Endothelial cell of umbilical vein (primary cell): ENCODE measurements around the gene ASPSCR1. TPM values are rescaled to one million over a fixed set of nuclear protein-coding genes. Genes with fewer than 3 reads are reported as not detected.

Experiments
- BruUV-seq: library from RNA; stranded (reverse); fragments of 400-500 nt; replicated peaks from 2 replicates; lab custom pipeline; 2021; lab: Mats Ljungman, UMichigan
- CTCF ChIA-PET: fragments of 300-600, 350-600 bp; sonication (Branson Sonifier 250); formaldehyde crosslinking; loops from one replicate; lab custom pipeline; 2021; ENCODE audit warnings: antibody characterized with exemption, inconsistent platforms; lab: Charles Lee
- POLR2A ChIA-PET: fragments of 300-600, 350-600 bp; sonication (Branson Sonifier 250); formaldehyde crosslinking; loops from one replicate; lab custom pipeline; 2021; ENCODE audit warnings: antibody characterized with exemption, inconsistent platforms; lab: Charles Lee
- DNase-seq: peaks from one replicate; pipeline ENCODE4 v3.0.0-alpha.2; 2011; ENCODE audit warnings: low read depth, low spot score
- FAIRE-seq: peaks from 2 replicates; lab custom pipeline; 2011; peaks lifted over from hg19 to GRCh38; lab: Jason Lieb, UNC
- H2AFZ ChIP-seq: 2 replicates; pipeline ENCODE4 v1.6.0; 2012; ENCODE audit warnings: low read depth, low read length, control low read depth, inconsistent platforms
- H3K27ac ChIP-seq: 2 replicates; pipeline ENCODE4 v1.5.1; 2011; ENCODE audit warnings: low read depth, mild to moderate bottlenecking, control low read depth, low read length, moderate library complexity; ENCODE audit not compliant: insufficient read depth
- H3K27me3 ChIP-seq, 2 experiments: 2 replicates each; pipeline versions ENCODE4 v1.6.0 to v1.6.1; 2011; ENCODE audit warnings: low read length in 2 of 2, mixed read lengths in 1 of 2; ENCODE audit not compliant: control insufficient read depth in 2 of 2, insufficient read depth in 2 of 2
- H3K36me3 ChIP-seq, 2 experiments: 2 replicates in 1 of 2; 3 replicates in 1 of 2; pipeline ENCODE4 v1.5.1; 2011; ENCODE audit warnings: low read length in 2 of 2, mild to moderate bottlenecking in 1 of 2, moderate library complexity in 1 of 2; ENCODE audit not compliant: control insufficient read depth in 2 of 2, insufficient read depth in 2 of 2; ENCODE audit errors: extremely low read depth in 1 of 2
- H3K4me1 ChIP-seq: 3 replicates; pipeline ENCODE4 v1.5.1; 2011; ENCODE audit warnings: mild to moderate bottlenecking, low read length; ENCODE audit not compliant: control insufficient read depth, insufficient read depth; ENCODE audit errors: extremely low read depth
- H3K4me2 ChIP-seq: 2 replicates; pipeline ENCODE4 v1.6.1; 2011; ENCODE audit warnings: low read length, control low read depth, mixed read lengths; ENCODE audit not compliant: insufficient read depth
- H3K4me3 ChIP-seq, 3 experiments: fragments of 200-600 bp in 1 of 3; sonication (generic), shearing (Covaris generic) in 1 of 3; replicated peaks in 1 of 3; 2 replicates each; pipeline ENCODE4 v1.5.1; 2011 to 2016; ENCODE audit warnings: control low read depth in 3 of 3, low read length in 3 of 3, mild to moderate bottlenecking in 2 of 3, inconsistent platforms in 1 of 3, low read depth in 1 of 3, moderate library complexity in 1 of 3; ENCODE audit not compliant: insufficient read depth in 1 of 3
- H3K79me2 ChIP-seq: 2 replicates; pipeline ENCODE4 v1.6.0; 2012; ENCODE audit warnings: low read length, inconsistent platforms; ENCODE audit not compliant: control insufficient read depth, insufficient read depth
- H3K9ac ChIP-seq: replicated peaks from 2 replicates; pipeline ENCODE3; 2011; ENCODE audit warnings: low read length, control low read depth; ENCODE audit not compliant: insufficient read depth; ENCODE audit errors: extremely low read depth
- H3K9me1 ChIP-seq: replicated peaks from 3 replicates; pipeline ENCODE4 v1.6.0; 2011; ENCODE audit warnings: mild to moderate bottlenecking, low read length; ENCODE audit not compliant: control insufficient read depth, insufficient read depth; ENCODE audit errors: extremely low read depth
- H3K9me3 ChIP-seq: replicated peaks from 2 replicates; pipeline ENCODE4 v1.5.1; 2012; ENCODE audit warnings: low read length, inconsistent platforms; ENCODE audit not compliant: control insufficient read depth, insufficient read depth
- H4K20me1 ChIP-seq: replicated peaks from 2 replicates; pipeline ENCODE3; 2011; ENCODE audit warnings: mild to moderate bottlenecking, low read length; ENCODE audit not compliant: control insufficient read depth, insufficient read depth; ENCODE audit errors: extremely low read depth
- EZH2 ChIP-seq: IDR thresholded peaks from 2 replicates; pipeline ENCODE4 v1.6.1; 2012; ENCODE audit warnings: borderline replicate concordance, low read depth, mild to moderate bottlenecking, moderate library complexity, low read length, inconsistent platforms; ENCODE audit not compliant: severe bottlenecking
- FOS ChIP-seq: IDR thresholded peaks from 2 replicates; pipeline ENCODE4 v1.6.1; 2011; ENCODE audit warnings: mild to moderate bottlenecking, low read length, moderate library complexity, borderline replicate concordance; ENCODE audit not compliant: insufficient read depth
- GATA2 ChIP-seq: IDR thresholded peaks from 2 replicates; pipeline ENCODE4 v1.7.0; 2011; ENCODE audit warnings: low read depth, mild to moderate bottlenecking, moderate library complexity, mixed read lengths, low read length; ENCODE audit not compliant: insufficient read length, insufficient read depth
- JUN ChIP-seq: IDR thresholded peaks from 2 replicates; pipeline ENCODE4 v1.6.1; 2011; ENCODE audit warnings: borderline replicate concordance, low read depth; ENCODE audit not compliant: insufficient read length, insufficient read depth
- MYC ChIP-seq: IDR thresholded peaks from one replicate; pipeline ENCODE4 v1.6.1; 2011; ENCODE audit warnings: mild to moderate bottlenecking, low read depth, low read length
- POLR2A ChIP-seq: IDR thresholded peaks from 2 replicates; pipeline ENCODE4 v1.6.1; 2012; ENCODE audit warnings: low read depth, mild to moderate bottlenecking, control low read depth, low read length
- POLR2AphosphoS5 ChIP-seq: IDR thresholded peaks from 2 replicates; pipeline ENCODE4 v1.6.1; 2012; ENCODE audit warnings: low read depth, mild to moderate bottlenecking, control low read depth, low read length, moderate library complexity; ENCODE audit not compliant: insufficient read depth
- dilution Hi-C: fragments of 300-500 bp; cut with MboI; formaldehyde crosslinking; loops from one replicate; pipeline ENCODE4 v1.15.0; 2019; ENCODE audit warnings: low sequenced_read_pairs; ENCODE audit not compliant: extremely low pct_ligation_motif_present
- intact Hi-C: fragments of 100-400 bp; cut with micrococcal nuclease; formaldehyde crosslinking; loops from one replicate; pipeline ENCODE4 v1.10.0; 2022
- polyA plus RNA-seq, 4 experiments: library from polyadenylated mRNA; depleted of rRNA in 3 of 4; stranded (reverse) in 3 of 4; unstranded in 1 of 4; fragments of >200 nt; gene quantifications; 2 replicates each; pipeline versions ENCODE4 v1.2.1 to v1.2.3, GENCODE V29; 2011 to 2012; ENCODE audit warnings: missing spikeins in 1 of 4
- total RNA-seq: library from RNA; stranded (reverse); gene quantifications from 2 replicates; pipeline ENCODE4 v1.2.3, GENCODE V29; 2021
- TF ChIP-seq, protein P1 (sequence below), 2 donors: IDR thresholded peaks; 1 replicate in 1 of 2; 2 replicates in 1 of 2; pipeline ENCODE4 v1.5.1; 2011; ENCODE audit warnings: low read length in 2 of 2, mild to moderate bottlenecking in 2 of 2, moderate library complexity in 2 of 2, control low read depth in 1 of 2, inconsistent platforms in 1 of 2, low read depth in 1 of 2; ENCODE audit not compliant: insufficient read depth in 1 of 2; ENCODE audit errors: extremely low read depth in 1 of 2
- TF ChIP-seq, protein P2 (sequence below): IDR thresholded peaks from 2 replicates; pipeline ENCODE4 v1.6.1; 2011; ENCODE audit not compliant: insufficient read depth, insufficient read length

ASPSCR1 gene
- total and polyA plus RNA-seq, 2 donors (not counting 3 experiments of a cell fraction or from before 2014, with no cell fraction given), result 24.8 to 36.5 TPM

DNA sequence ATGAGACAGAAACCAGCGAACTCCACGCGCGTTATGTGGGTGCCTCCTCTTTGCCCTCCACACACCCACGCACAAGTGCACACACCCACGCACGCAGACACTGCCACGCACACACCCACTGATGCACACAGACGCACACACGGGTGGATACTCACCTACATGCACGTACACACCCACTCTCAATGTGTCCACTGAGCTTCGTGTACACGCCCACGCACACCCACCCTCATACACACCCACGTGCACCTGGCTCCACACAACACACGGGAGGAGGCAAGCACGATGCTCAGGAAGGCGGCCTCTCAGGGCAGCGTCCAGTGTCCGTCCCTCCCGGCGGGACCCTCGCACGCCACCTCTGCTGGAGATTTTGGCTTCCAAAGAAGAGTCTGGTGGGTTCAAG is 70.0 kb downstream of the ASPSCR1 start:
- Histone ChIP-seq H3K4me3 (no peak overlapping the region), H2AFZ (no peak overlapping the region), H3K9me1 (no peaks in the 10 kb centered on the region), H3K4me2 (no peak overlapping the region), H3K27ac (no peak overlapping the region), H3K27me3 (no peaks in the 10 kb centered on the region), H3K9ac (no peak overlapping the region), H3K9me3 (no peaks in the 10 kb centered on the region), H3K79me2 (peaks cover 3% of the 10 kb centered on the region), H3K36me3 (peaks cover 0 to 7% of the 10 kb centered on the region in 2 experiments), H3K4me1 (peaks cover 8% of the 10 kb centered on the region), H4K20me1 (no peaks in the 10 kb centered on the region)
- TF ChIP-seq, protein P1, sequence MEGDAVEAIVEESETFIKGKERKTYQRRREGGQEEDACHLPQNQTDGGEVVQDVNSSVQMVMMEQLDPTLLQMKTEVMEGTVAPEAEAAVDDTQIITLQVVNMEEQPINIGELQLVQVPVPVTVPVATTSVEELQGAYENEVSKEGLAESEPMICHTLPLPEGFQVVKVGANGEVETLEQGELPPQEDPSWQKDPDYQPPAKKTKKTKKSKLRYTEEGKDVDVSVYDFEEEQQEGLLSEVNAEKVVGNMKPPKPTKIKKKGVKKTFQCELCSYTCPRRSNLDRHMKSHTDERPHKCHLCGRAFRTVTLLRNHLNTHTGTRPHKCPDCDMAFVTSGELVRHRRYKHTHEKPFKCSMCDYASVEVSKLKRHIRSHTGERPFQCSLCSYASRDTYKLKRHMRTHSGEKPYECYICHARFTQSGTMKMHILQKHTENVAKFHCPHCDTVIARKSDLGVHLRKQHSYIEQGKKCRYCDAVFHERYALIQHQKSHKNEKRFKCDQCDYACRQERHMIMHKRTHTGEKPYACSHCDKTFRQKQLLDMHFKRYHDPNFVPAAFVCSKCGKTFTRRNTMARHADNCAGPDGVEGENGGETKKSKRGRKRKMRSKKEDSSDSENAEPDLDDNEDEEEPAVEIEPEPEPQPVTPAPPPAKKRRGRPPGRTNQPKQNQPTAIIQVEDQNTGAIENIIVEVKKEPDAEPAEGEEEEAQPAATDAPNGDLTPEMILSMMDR (IDR thresholded peaks at IDR 0.05; ENCODE audit: extremely low read depth in 1 of 2, insufficient read depth in 1 of 2, low read depth in 1 of 2, low read length in 2 of 2), result no peak
- TF ChIP-seq POLR2A (no peak), GATA2 (no peak), EZH2 (no peak), JUN (no peak), MYC (no peak), FOS (no peak), POLR2AphosphoS5 (no peak)
- TF ChIP-seq, protein P2, sequence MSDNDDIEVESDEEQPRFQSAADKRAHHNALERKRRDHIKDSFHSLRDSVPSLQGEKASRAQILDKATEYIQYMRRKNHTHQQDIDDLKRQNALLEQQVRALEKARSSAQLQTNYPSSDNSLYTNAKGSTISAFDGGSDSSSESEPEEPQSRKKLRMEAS, result no peak
- dilution Hi-C loops, result no loop called here
- intact Hi-C loops, result no loop called here
- DNase-seq (no peak), FAIRE-seq (no peak)
- no TSS peak for BruUV-seq
- ChIA-PET CTCF (interaction anchor here (0.8 kb wide), 1 partner anchor 10 kb away, joined by 4 read pairs; the partner anchor contains the start of gene DCXR), POLR2A (no interaction called here)
